GM21390 (cell line): ENCODE measurements around the gene FAM162B.
"Not testable (repeated sequence)": the region's sequence is repeated elsewhere in the genome, so short reads cannot be mapped to it uniquely, and the experiment has no call there.

Experiments used
- ATAC-seq: cut with Tn5 transposase; IDR thresholded peaks from one replicate; pipeline ENCODE4 v1.9.1; 2021; ENCODE audit not compliant: unreplicated experiment

FAM162B gene

DNA sequence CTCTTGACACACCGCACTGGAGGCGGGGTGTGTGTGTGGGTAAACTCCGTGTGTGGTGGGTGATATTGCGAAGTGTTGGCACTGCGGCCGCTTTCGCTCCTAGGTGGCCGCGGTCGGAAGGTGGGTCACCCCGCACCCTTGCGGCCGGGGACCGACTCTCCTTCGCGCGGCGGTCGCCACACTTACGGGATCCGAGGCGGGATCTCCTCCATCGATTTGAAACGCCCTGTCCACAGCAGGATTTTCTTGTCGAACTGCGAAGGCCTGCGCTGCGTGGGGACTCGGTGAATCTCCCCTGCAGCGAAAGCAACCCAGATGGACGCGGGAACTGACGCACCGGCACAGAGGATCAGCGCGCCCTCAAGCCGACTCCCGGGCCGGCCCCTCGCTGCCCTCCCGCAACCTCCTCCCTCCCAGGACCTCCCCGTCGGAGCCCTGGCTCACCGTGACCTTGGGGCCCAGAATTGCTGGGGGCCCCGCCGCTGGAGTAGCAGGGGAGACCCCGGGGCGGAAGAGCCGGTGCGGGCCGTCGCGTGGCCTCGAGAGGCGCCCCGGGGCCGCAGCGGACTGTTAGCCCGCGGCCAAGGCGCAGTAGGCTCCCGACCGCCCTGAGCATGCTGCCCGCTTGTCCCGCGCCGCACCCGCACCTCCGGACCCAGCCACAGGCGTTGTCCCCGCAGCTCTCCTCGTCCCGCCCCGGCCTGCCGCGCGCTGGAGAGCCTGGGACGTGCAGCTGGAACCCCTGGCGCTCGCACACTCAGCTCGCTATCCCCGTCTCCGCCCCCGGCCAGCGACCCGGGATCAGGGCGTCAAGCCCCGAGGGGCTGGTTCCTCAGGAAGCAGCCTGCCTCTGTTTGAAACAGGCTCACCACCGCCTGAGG, at the start of gene FAM162B:
Gene FAM162B, minus strand, starts transcription at position 759 of the 881 bp plus-strand sequence. Its CDS starts 143 bp downstream, at position 616.
- ATAC-seq: no peak

DNA sequence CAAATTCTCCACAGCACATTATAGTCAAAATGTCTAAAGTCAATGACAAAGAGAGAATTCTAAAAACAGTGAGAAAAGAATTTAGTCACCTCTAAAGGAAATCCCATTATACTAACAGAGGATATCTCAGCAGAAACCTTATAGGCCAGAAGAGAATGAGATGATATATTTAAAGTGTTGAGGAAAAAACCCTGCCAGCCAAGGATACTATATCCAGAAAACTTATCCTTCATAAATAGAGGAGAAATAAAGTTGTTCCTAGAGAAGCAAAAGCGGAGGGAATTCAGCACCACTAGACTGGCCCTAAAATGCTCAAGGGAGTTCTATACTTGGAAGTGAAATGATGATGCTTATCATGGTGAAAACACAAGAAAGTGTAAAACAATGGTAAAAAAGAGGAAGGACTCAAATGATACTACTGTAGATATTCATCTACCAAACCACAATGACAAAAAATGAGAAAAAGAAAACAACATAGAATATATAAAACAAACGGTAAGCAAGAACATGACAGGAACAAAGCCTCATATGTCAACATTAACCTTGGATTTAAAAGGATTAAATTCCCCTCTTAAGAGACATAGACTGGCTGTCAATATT, 46.6 kb upstream of the FAM162B start:
- no peak for ATAC-seq

DNA sequence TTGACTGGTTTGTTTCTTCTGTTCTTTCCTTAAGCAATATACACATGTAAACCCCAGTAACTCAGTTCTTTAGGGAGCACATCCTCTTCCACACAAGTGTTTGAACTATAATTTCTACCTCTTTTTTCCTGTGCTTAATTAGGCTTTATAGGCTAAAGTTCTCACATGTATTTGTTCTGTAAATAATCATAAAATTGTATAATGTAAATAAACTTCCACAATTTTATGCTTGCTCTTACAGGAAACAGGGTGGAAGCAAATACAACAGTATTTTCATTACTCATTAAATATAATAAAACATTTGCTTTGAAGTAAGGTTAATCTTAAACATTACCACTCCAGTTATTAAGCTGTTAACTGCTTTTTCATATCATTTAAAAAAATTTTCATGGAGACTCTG, 36.5 kb upstream of the FAM162B start:
- no peak for ATAC-seq

DNA sequence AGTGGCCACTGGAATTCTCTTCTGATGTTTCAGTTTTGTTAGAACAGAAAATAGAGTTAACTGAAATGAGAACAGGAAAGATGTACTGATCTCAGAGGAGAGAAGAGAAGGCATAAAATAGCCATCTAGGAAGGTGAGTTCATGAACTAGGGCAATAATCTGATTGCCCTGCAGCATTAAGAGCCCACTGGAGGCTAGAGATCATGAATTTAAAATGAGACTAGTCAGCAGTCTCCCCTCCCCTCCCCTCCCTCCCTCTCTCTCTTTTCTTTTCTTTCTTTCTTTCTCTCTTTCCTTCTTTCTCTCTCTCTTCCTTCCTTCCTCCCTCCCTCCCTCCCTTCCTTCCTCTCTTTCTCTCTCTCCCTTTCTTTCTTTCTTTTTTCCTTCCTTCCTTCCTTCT, 34.4 kb upstream of the FAM162B start:
- no peak for ATAC-seq

DNA sequence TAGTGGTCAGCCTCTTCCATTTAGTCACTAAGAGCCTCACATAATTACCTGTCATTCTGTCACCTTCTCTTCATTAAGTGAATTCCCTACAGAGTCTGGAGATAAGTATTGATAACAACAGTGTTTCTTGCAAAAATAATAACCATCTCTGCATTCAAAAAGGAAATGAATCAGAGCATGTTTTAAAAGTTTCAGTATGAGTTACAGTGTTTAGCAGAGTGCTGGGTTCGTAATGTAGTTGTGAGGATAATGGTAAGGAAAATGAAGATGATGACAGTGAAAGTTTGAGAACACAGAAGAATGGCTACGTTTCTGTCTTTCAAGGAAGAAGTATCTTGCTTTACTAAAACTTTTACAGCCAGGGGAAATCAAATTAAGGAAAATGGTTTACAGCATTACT, 32.1 kb upstream of the FAM162B start:
- ATAC-seq: peak; percentile 50

DNA sequence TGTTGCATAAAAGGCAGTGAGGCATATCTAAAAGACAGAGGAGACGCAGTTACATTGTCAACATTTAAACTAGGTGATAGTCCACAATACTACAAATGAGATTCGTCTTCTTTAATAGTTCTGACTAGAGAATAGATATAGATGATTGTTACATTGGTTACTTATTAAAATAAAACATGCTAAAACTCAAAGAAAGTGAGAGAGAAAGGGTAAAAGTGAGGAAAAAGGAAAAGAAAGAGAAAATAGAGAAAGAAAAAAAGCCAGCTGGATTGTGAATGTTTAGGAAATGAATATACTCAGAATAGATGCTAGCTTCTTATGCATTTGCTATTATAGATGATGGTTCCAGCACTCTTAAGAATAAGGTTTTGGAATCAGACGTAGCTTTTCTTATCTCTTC, 27.7 kb upstream of the FAM162B start:
- ATAC-seq: no peak

DNA sequence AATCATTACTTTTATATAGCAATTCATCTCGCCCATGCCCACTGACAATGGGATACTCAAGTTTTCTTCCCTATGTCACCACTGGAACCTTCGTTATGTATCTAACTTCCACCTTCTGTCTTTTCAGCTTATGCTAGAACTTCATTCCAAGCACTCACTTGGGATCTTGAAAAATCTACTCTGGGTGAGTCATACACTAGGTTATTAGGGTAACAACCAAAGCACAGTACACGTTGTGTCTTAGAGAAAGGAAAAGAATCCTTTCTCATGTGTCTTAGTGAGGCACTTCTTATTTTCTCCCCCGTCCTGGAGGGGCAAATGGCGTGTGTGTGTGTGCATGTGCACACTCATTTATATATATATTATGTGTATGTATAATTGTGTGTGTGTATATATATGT, 18.3 kb upstream of the FAM162B start:
- ATAC-seq: no peak

DNA sequence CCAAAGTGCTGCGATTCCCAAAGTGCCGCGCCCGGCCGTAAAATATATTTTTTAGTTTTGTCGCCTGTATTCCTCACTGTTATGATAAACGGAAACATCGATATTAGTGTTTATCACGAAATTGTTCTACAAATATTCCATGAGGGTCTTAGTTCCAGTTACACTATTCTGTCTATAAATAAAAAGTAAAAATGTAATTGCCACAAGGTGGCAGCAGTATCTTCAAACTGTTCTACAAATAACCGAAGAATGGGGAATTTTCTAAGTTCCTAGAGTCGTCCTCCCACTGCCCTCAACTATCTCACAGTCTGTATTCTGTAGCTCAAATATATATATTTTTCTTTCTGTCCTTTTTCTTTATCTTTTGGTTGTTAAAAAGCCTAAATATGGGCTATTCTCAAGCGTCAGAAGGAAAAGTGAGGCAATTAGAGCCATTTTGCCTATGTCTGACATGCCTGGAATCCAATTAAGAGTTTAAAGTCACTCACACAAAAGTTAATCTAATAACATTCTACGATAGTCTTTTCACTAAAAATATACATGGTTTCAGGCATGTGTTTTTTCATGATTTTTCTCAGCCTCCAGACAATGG, 14.2 kb upstream of the FAM162B start:
- no peak for ATAC-seq

DNA sequence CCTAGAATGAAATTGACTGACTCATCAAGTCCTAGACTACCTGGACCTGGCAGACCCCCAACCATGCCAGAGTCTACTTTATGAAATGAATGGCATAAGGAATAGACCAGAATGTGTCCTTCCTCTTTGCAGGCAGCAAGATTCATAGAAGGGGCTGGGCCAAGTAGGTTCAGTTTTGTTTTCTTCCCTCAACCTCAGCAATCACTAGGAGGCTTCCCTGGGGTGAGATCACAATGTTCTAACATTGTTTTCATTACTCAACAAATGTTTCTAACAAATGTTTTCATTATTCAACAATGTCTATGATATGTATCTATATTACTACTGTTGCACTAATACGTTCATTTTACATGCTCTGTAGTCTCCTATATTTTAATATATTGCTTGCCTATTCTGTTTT, 8.4 kb upstream of the FAM162B start:
- ATAC-seq: no peak

DNA sequence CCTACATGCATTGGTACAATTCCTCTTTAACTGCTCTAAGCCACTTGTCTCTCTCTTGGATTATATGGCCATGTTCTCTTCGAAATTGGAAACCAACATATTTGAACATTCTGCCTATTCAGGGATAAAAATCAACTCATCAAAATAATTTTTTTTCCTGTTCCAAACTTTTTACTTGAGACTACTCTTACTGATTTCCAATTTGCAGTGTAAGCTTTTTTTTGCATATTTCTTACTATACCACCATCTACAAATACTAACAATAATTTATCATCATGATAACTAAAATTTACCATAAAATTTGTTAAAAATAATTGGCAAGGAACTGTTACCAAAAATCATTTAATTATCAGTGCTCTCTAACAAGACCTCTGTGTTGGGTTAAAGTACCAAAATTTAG, 6.9 kb upstream of the FAM162B start:
- no peak for ATAC-seq

DNA sequence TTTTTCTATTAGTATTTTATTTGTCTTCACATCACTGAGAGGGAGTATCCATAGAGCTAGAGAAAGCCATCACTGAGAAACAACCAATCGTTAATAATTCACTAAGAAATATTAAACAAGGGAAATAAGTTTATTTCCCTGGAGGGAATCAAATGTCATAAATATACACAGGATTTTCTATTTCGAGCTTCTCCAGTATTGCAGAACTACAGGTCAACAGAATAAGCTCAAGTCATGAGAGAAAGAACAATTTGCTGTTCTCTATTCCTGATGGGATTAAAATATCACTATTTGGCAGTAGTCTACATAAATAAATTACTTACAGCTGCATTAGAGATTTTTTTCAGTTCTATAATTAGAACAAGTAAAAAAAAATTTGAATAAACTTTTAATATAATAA, 2.2 kb upstream of the FAM162B start:
- ATAC-seq: no peak

DNA sequence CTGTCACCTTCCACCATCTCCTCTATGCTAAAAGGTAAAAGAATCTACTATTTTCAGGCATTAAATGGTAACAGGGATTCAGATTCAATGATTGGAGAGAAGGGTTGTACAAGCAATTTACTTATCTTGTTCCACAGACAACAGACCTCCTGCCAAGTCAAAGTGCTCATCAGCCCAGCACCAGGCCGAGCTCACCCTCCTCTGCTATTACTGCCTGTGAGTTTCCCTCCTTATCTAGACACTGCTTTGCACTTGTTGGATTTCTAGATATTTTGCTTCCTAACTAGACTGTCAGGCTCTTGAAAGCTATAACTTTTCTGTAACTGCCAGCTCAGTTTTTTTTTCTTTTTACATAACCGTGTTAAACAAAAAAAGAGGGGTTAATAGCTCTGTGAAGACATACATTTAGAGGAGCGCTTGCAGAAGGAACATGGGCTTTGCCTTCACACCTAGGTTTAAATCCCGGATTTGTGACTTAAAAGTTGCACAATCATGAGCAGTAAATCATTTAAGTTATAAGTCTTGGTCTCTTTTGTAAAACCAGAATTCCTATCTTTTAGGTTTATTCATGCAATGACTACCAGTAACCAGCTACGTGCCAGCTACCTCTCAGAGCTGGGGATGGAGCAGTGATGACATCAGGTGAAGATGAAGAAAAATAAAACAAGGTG, 1.1 kb upstream of the FAM162B start:
- ATAC-seq: no peak

DNA sequence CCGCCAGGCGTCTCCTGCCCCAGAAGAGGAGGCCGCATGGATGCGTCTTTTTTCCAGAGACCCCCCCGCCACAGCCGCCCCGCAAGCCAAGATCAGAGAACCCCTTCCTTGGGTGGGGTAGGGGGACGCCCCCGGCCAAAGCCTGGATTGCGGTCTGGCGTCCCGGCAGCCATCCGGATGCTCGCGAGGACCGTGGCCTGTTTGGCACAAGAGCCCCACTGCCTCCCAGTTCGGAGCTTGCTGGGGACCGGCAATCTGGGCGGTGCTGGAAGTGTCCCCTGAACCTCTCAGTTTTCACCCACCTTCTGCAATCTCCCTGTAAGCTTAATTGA, 924 bp downstream of the FAM162B start:
- ATAC-seq: no peak

DNA sequence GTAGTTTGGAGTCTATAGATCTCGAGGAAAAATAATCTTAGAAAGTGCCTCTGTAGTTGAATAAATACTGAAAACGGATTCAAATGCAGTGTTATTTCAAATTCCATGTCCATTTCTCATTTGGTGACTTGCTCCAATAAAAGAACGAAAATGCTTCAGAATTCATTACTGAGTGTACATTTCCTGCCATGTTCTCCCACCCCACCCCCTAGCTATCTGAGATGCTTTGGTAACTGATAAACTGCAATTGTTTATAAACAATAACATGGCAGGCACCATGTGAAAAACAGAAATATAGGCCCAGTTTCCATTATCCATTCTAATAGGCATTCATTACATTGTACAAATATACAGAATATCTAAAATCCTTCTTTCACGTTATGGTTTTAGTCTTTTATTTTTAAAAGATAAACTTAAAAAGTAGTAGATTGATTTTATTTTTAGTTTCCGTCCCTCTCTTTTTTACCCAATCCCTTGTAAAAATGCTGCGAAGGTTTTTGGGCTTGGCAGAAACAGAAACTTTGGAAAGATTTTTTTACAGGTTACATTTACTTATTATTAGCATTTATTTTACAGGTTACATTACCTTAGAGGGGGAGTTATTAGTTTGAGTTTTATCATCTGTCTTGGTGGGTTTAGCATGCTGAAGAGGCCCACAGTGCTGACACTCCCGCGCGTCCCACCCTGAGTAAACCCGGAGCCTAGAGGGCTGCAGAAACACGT, 1.5 kb downstream of the FAM162B start:
- no peak for ATAC-seq

DNA sequence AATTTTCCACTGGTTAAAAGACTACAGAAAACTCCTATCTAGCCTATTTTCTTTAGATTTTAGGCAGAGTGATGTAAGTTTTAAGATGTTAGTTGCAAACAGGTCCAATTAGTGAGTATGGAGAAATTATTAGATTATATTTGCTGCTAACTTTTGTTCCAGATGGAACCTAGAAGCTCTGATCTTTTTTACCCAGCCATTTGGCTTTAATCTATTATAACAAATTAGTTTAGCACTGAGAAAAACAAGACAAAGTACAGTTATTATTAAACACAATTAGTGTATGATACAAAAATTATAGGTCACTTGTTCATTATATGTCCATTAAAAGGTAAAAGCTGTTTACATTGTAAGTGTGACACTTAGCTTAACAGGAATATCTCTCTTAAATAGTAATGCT, 2.5 kb downstream of the FAM162B start:
- no peak for ATAC-seq

DNA sequence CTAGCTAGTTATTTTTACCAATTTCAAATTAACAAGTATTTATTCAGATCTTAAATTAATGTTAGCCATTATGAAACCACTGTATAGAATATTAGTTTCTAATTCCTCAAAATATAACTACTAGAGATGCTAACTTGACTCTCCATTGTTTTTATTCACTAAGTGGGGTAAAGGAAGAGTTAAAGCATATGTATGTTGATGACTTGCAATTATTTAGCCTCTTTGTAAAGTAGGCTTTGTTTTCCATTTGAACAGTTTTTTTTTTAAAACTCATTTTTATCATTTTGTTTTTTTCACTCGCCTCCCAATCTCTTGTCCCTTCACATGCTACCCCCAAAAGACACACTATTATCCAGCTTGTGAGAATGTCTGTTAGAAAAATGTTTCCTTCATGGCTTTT, 3.3 kb downstream of the FAM162B start:
- ATAC-seq: no peak

DNA sequence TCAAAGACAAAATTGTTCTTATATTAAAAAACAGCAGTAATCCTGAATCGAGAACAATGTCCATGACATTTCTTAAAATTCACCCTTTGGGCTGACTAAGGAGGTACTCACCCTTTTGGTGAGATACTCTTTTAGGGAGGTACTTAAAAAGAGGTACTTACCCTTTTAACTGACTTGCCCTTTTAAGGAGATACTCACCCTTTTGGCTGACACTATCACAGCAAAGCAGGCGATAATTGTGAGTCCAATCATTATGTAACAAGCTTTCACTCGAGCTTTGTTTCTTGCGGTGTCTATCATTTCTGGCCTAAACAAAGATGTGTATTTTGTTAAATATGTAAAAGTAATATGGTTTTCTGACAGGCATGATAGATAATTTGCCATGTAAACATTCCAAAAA, 3.7 kb downstream of the FAM162B start:
- ATAC-seq: no peak

DNA sequence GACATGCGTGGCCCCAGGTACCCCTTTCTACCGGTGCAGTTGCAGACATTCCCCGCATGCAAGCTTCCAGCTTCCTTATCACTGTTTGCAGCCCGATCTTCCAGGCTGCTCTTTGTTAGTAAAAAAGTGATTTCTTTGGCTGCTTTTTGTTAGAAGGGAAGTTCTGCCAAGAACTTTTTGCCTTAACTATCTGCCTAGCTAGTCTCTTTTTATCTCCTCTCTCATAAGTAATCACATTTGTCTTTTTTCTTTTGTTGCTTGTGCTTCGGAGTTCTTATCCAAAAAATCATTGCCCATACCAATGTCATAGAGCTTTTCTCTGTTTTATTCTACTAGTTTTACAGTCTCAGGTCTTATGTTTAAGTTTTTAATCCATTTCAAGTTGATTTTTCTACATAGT, 20.3 kb downstream of the FAM162B start:
- no peak for ATAC-seq

DNA sequence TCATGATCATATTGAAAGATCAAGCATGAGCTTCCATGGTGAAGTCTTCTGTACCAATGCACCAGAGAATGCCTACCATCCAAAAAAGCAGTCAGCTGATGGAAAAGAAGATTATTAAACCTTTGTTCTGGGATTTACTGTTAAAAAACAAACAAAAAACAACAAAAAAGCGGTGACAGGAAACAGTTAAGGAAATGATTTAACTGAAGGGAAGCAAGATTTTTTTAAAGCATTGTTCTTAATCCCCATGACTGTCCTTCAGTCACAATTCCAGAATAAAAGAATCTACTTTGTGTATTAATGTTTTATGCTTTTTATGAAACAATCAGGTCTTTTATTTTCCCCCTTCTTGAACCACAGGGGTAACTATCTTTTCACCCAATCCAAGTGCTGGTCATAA, 23.9 kb downstream of the FAM162B start:
- ATAC-seq: no peak

DNA sequence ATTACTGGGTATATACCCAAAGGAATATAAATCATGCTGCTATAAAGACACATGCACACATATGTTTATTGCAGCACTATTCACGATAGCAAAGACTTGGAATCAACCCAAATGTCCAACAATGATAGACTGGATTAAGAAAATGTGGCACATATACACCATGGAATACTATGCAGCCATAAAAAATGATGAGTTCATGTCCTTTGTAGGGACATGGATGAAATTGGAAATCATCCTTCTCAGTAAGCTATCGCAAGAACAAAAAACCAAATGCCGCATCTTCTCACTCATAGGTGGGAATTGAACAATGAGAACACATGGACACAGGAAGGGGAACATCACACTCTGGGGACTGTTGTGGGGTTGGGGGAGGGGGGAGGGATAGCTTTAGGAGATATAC, 25.0 kb downstream of the FAM162B start:
- ATAC-seq: not testable (repeated sequence)

DNA sequence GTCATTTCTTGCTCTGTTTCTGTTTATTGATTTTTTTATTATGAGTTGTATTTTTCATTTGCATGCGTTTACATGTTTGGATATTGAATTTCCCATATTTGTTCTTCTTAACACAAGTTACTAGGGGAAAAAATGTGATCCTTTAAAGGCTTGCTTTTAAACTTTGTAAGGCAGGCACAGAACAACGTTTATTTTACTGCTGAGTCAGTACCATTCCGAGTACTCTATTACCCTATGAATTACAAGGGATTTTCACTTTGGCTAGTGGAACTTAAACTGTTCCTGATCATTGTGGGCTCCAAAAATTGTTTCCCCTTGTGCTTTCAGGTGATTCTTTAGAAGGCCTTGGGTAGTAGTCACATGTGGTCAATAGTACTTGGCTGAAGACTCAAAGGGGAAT, 28.5 kb downstream of the FAM162B start:
- ATAC-seq: no peak
